GM18499 (cell line): Measurements from ENCODE around the gene DUSP6.

Experiments
- ATAC-seq: cut with Tn5 transposase; IDR thresholded peaks from one replicate; pipeline ENCODE4 v1.9.1; 2021; ENCODE audit warnings: moderate number of reproducible peaks; ENCODE audit not compliant: insufficient read depth, unreplicated experiment

DUSP6 gene

GRCh38 chr12:89306827-89307473 lies 45.4 kb downstream of the DUSP6 start:
- no peak for ATAC-seq

- ATAC-seq: no peak
These were observed 46.9 kb downstream of the DUSP6 start for GRCh38 chr12:89305373-89305772.

- ATAC-seq: no peak
These were observed 52.4 kb downstream of the DUSP6 start for GRCh38 chr12:89299931-89300330.

- no peak for ATAC-seq
These were observed 52.9 kb downstream of the DUSP6 start for GRCh38 chr12:89299417-89299816.
